HG03575 (cell line): ENCODE measurements around the gene MRFAP1.

Experiments used
- ATAC-seq: cut with Tn5 transposase; IDR thresholded peaks from one replicate; pipeline ENCODE4 v1.9.1; 2021; ENCODE audit not compliant: unreplicated experiment, insufficient number of reproducible peaks, low FRiP score; ENCODE audit errors: extremely low read depth

The MRFAP1 gene

GRCh38 chr4:6681191-6681590 lies 40.7 kb downstream of the MRFAP1 start:
- no peak for ATAC-seq

GRCh38 chr4:6682862-6683590 lies 42.5 kb downstream of the MRFAP1 start:
- ATAC-seq, result no peak

GRCh38 chr4:6684656-6685055 lies 44.2 kb downstream of the MRFAP1 start:
- no peak for ATAC-seq

- no peak for ATAC-seq
Measured at GRCh38 chr4:6686104-6686787, 45.8 kb downstream of the MRFAP1 start.

GRCh38 chr4:6687947-6688878 lies 47.7 kb downstream of the MRFAP1 start:
- no peak for ATAC-seq

- ATAC-seq, result no peak
Measured at GRCh38 chr4:6688879-6689505, 48.5 kb downstream of the MRFAP1 start.

GRCh38 chr4:6689506-6689960 lies 49.0 kb downstream of the MRFAP1 start:
- no peak for ATAC-seq
